ENCODE results near the gene PIGR. TPM values are rescaled to one million over a fixed set of nuclear protein-coding genes. Genes with fewer than 3 reads are reported as not detected.
A peak's percentile ranks its signal among the peaks of the same experiment; 100 is the strongest.

The PIGR gene
- total and polyA plus RNA-seq, 2 of the 4 experiments (the other 2 are of a cell fraction) = not detected

GRCh38 chr1:206921772-206922265 lies 24.4 kb downstream of the PIGR start, which contains the start of gene FCMR:
Gene FCMR (minus strand): TSS chr1:206921941. CDS start chr1:206921854, 87 bp downstream.
- POLR2A ChIA-PET (ENCODE audit: unreplicated experiment) = no interaction called here

More at GRCh38 chr1:206921772-206922265, 24.4 kb downstream of the PIGR start, which contains the start of gene FCMR:
- Histone ChIP-seq H3K27ac (ENCODE audit: insufficient read depth, low read length) (no peak within 1 kb of the TSS), H3K56ac (ENCODE audit: extremely low read depth, insufficient read depth, low read length) (no peak within 1 kb of the TSS), H2AK5ac (ENCODE audit: low read depth, low read length) (no peak within 1 kb of the TSS), H4K5ac (ENCODE audit: low read depth, low read length) (no peak within 1 kb of the TSS), H4K20me1 (ENCODE audit: insufficient read depth, low read length) (no peaks in the 10 kb centered on the region), H3K27me3 (ENCODE audit: control insufficient read depth, insufficient read depth, low read length) (peaks cover 11% of the 10 kb centered on the region; the same call in 1 of the 2 replicates), H3K79me1 (ENCODE audit: low read depth in 1 of 2, low read length in 2 of 2) (no peaks in the 10 kb centered on the region; a peak in 1 of 4 replicates), H4K8ac (ENCODE audit: low read depth in 2 of 2, low read length in 2 of 2) (no peak within 1 kb of the TSS), H3K4me1 (ENCODE audit: control insufficient read depth, insufficient read depth, low read length) (no peaks in the 10 kb centered on the region), H3K36me3 (ENCODE audit: control insufficient read depth, insufficient read depth, low read length) (no peaks in the 10 kb centered on the region), H3K23ac (ENCODE audit: low read depth, low read length) (no peak within 1 kb of the TSS), H3K9me3 (ENCODE audit: control insufficient read depth, insufficient read depth, low read length) (no peaks in the 10 kb centered on the region), H3K9me1 (ENCODE audit: insufficient read depth, low read length) (peaks cover 12% of the 10 kb centered on the region), H2BK120ac (ENCODE audit: low read depth, low read length) (no peak within 1 kb of the TSS), H3K4me2 (ENCODE audit: low read depth, low read length) (no peak within 1 kb of the TSS), H4K91ac (ENCODE audit: insufficient read depth, low read depth, low read length) (no peak within 1 kb of the TSS), H3K4me3 (ENCODE audit: insufficient read depth, low read depth, low read length) (no peak within 1 kb of the TSS), H3K4ac (ENCODE audit: low read depth, low read length) (no peak within 1 kb of the TSS), H2BK15ac (ENCODE audit: low read depth, low read length) (no peak within 1 kb of the TSS), H3K18ac (ENCODE audit: low read depth, low read length) (no peak within 1 kb of the TSS), H2BK20ac (ENCODE audit: low read depth, low read length) (no peak within 1 kb of the TSS), H2BK5ac (ENCODE audit: low read depth, low read length, poor library complexity, severe bottlenecking) (no peak within 1 kb of the TSS), H2AFZ (replicated peaks; ENCODE audit: low read length, poor library complexity) (peak within 1 kb of the TSS; percentile 59), H3K14ac (replicated peaks; ENCODE audit: low read depth, low read length) (no peak within 1 kb of the TSS), H2AK9ac (replicated peaks; ENCODE audit: low read depth, low read length, poor library complexity) (no peak within 1 kb of the TSS), H3K9ac (ENCODE audit: low read depth, low read length) (no peak within 1 kb of the TSS)
- no peak for TF ChIP-seq MAFK (IDR thresholded peaks at IDR 0.05; ENCODE audit: low read depth, low read length)
- DNase-seq (no peak), ATAC-seq (ENCODE audit: low read depth) (no peak)
- in situ Hi-C loops (cut with MboI; ENCODE audit: low sequenced_read_pairs) = no loop called here
- CTCF ChIA-PET = interaction anchor here (0.9 kb wide), 1 partner anchor 9 kb away, joined by 3 read pairs; no protein-coding TSS in a partner anchor
- WGBS, 2 experiments (ENCODE audit: extremely low coverage in 2 of 2, insufficient read length in 1 of 2) = 56% methylated on average over 3 of the region's 7 CpGs; no CpG with 5 or more reads in 1 of the 2 experiments
- intact Hi-C loops (cut with micrococcal nuclease) = no loop called here
- dilution Hi-C loops (cut with HindIII; ENCODE audit: low sequenced_read_pairs, unreplicated experiment) = no loop called here
- BruUV-seq (replicated peaks) = no TSS peak

Data from IMR-90 (cell line).